ENCODE measurements around the gene S100A16.
"Not testable (repeated sequence)": the region's sequence is repeated elsewhere in the genome, so short reads cannot be mapped to it uniquely, and the experiment has no call there.

Gene S100A16

DNA sequence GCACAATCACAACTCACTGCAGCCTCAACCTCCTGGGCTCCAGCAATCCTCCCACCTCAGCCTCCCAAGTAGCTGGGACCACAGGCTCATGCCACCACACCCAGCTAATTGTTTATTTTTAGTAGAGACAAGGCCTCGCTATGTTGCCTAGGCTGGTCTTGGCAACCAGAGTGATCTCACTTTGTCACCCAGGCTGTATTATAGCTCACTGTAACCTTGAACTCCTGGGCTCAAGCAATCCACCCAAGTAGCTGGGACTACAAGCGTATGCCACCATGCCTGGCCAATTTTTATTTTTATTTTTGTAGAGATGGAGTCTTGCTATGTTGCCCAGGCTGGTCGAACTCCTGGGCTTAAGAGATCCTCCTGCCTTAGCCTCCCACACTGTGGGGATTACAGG, 50.9 kb downstream of the S100A16 start:
- DNase-seq (ENCODE audit: low read depth), result not testable (repeated sequence)

DNA sequence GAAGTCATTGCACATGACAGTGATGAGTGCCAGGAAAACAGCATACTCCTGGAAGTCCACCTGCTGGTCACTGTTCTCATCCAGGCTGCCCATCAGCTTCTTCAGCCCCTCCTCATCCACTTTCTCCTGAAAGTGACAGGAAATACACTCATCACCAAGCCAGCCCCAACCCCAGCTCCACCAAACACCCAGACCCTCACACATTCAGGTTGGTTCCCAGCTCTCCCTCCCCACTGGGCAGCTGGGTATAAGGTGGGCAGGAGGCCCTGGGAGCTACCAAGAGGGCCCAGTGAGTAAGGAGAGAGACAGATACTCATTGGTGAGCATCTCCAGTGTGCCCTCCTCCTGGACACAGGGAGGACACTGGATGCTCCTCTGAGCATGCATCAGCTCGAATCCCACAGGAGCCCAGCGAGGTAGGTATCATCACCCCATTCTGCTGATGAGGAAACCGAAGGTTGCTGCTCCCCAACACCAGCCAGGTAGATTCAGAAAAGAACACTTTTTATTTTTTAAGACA, 51.4 kb downstream of the S100A16 start:
- DNase-seq (ENCODE audit: low read depth), result no peak

DNA sequence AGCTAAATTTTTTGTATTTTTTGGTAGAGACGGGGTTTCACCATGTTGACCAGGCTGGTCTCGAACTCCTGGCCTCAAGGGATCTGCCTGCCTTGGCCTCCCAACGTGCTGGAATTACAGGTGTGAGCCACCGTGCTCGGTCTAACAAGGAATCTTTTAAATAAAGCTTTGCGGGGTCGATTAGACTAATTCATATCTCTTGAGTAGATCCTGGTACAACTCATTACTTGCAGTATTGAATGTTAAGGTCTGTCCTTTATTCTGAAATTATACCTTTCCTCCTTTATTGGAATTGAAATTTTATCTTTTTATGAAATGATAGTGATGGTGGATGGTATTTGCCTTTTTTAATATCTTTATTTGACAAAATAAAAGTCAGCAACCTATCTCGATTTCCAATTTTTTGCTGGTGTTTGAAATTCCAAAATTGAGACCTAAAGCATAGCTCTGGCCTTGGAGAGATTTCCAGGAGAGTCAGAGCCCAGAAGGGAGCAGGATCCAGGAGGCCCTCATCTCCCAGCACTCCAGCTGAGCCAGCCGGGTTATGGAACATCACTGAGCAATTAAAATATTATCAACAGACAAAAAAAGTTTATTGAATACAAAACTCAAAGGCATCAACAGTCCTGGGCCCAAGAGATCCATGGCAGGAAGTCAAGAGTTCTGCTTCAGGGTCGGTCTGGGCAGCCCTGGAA, 52.0 kb downstream of the S100A16 start:
- no peak for DNase-seq (ENCODE audit: low read depth)

DNA sequence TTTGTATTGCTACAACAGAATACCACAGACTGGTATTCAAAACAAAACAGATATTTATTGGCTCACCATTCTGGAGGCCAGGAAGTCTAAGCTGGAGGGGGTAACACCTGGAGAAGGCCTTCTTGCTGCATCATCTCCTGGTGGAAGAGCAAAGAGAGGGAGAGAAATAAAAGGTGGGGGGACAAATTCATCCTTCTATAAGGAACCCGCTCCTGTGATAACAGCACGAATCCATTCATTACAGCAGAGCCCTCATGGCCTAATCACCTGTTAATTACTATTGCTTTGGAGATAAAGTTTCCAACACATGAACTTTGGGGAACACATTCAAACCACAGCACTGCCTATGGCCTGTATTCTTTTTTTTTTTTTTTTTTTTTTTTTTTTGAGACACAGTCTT, 52.7 kb downstream of the S100A16 start:
- no peak for DNase-seq (ENCODE audit: low read depth)

DNA sequence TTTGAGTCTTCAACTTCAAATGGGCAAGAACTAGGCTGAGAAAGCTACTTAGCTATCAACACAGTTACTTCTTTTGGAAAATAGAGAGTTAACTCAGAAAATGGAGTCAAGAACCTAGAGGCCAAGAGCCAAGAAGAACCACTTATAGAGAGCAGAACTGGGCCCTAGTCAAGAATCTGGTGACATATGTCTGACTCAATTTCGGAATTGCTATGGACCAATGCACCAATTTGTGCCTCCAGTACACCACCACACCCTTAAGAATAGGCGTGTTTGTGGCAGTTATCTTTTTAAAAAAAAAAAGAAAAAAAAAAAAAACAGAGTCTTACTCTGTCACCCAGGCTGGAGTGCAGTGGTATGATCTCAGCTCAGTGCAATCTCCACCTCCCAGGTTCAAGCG, 55.1 kb downstream of the S100A16 start:
- no peak for DNase-seq (ENCODE audit: low read depth)
